H9 (cell line): ENCODE measurements around the gene EXPH5. TPM values are rescaled to one million over a fixed set of nuclear protein-coding genes. Genes with fewer than 3 reads are reported as not detected.

Experiments
- DNase-seq: peaks from one replicate; pipeline ENCODE4 v3.0.0-alpha.2; 2017
- H2AFZ ChIP-seq: one replicate; pipeline ENCODE4 v1.6.1; 2013; ENCODE audit warnings: mild to moderate bottlenecking, low read length, control low read depth, moderate library complexity
- H2AK5ac ChIP-seq: 2 replicates; pipeline ENCODE4 v1.6.1; 2013; ENCODE audit warnings: low read length, control low read depth, mixed read lengths; ENCODE audit not compliant: insufficient read length
- H2BK120ac ChIP-seq: one replicate; pipeline ENCODE4 v1.6.1; 2013; ENCODE audit warnings: low read depth, mild to moderate bottlenecking, low read length, control low read depth, inconsistent platforms; ENCODE audit not compliant: poor library complexity, severe bottlenecking
- H2BK12ac ChIP-seq: 2 replicates; pipeline ENCODE4 v1.6.1; 2013; ENCODE audit warnings: low read length, control low read depth, mixed read lengths, low read depth; ENCODE audit not compliant: insufficient read length
- H2BK15ac ChIP-seq: 2 replicates; pipeline ENCODE4 v1.6.1; 2013; ENCODE audit warnings: low read depth, low read length, control low read depth
- H2BK20ac ChIP-seq: one replicate; pipeline ENCODE4 v1.6.1; 2013; ENCODE audit warnings: low read depth, mild to moderate bottlenecking, low read length, control low read depth, inconsistent platforms; ENCODE audit not compliant: poor library complexity, severe bottlenecking
- H2BK5ac ChIP-seq: 2 replicates; pipeline ENCODE4 v1.6.1; 2013; ENCODE audit warnings: low read length, control low read depth, mixed read lengths; ENCODE audit not compliant: insufficient read length
- H3K14ac ChIP-seq: 2 replicates; pipeline ENCODE4 v1.6.1; 2013; ENCODE audit warnings: low read length, control low read depth; ENCODE audit not compliant: insufficient read depth
- H3K18ac ChIP-seq: 2 replicates; pipeline ENCODE4 v1.6.1; 2013; ENCODE audit warnings: low read depth, mild to moderate bottlenecking, mixed read lengths, low read length, control low read depth; ENCODE audit not compliant: insufficient read length
- H3K23ac ChIP-seq: 2 replicates; pipeline ENCODE4 v1.6.1; 2013; ENCODE audit warnings: low read length, control low read depth, mixed read lengths, low read depth; ENCODE audit not compliant: insufficient read length
- H3K23me2 ChIP-seq: 2 replicates; pipeline ENCODE4 v1.6.1; 2013; ENCODE audit warnings: low read depth, mild to moderate bottlenecking, mixed read lengths, low read length, control low read depth; ENCODE audit not compliant: insufficient read length, poor library complexity, severe bottlenecking
- H3K27ac ChIP-seq: 2 replicates; pipeline ENCODE4 v1.5.1; 2013; ENCODE audit warnings: low read length, control low read depth, mixed read lengths, low read depth; ENCODE audit not compliant: insufficient read length
- H3K27me3 ChIP-seq: 2 replicates; pipeline ENCODE4 v1.6.1; 2013; ENCODE audit warnings: low read length, control low read depth, inconsistent platforms; ENCODE audit not compliant: insufficient read depth
- H3K4ac ChIP-seq: 2 replicates; pipeline ENCODE4 v1.6.1; 2013; ENCODE audit warnings: low read depth, mild to moderate bottlenecking, control low read depth, inconsistent platforms, low read length, moderate library complexity
- H3K4me1 ChIP-seq: 2 replicates; pipeline ENCODE4 v1.6.1; 2013; ENCODE audit warnings: low read length, control low read depth, inconsistent platforms; ENCODE audit not compliant: insufficient read depth
- H3K4me2 ChIP-seq: 2 replicates; pipeline ENCODE4 v1.6.1; 2013; ENCODE audit warnings: low read length, control low read depth, mixed read lengths; ENCODE audit not compliant: insufficient read length, insufficient read depth
- H3K56ac ChIP-seq: 2 replicates; pipeline ENCODE4 v1.6.1; 2013; ENCODE audit warnings: low read depth, mild to moderate bottlenecking, mixed read lengths, low read length, control low read depth; ENCODE audit not compliant: insufficient read length
- H3K79me1 ChIP-seq: 2 replicates; pipeline ENCODE4 v1.6.1; 2013; ENCODE audit warnings: low read depth, mild to moderate bottlenecking, moderate library complexity, low read length, control low read depth, inconsistent platforms; ENCODE audit not compliant: insufficient read depth, poor library complexity, severe bottlenecking
- H3K79me2 ChIP-seq: 2 replicates; pipeline ENCODE4 v1.6.1; 2013; ENCODE audit warnings: low read length, control low read depth, inconsistent platforms; ENCODE audit not compliant: insufficient read depth
- H3K9ac ChIP-seq: 2 replicates; pipeline ENCODE4 v1.6.1; 2013; ENCODE audit warnings: low read length, control low read depth, mixed read lengths; ENCODE audit not compliant: insufficient read length; ENCODE audit errors: extremely low read depth
- H3K9me3 ChIP-seq: one replicate; pipeline ENCODE4 v1.6.1; 2013; ENCODE audit warnings: low read depth, low read length, inconsistent platforms; ENCODE audit not compliant: control insufficient read depth
- H3T11ph ChIP-seq: one replicate; pipeline ENCODE4 v1.6.1; 2013; ENCODE audit warnings: mild to moderate bottlenecking, low read length, control low read depth, inconsistent platforms
- H4K20me1 ChIP-seq: one replicate; pipeline ENCODE4 v1.6.1; 2013; ENCODE audit not compliant: control insufficient read depth, insufficient read length, insufficient read depth
- H4K5ac ChIP-seq: 2 replicates; pipeline ENCODE4 v1.6.1; 2013; ENCODE audit warnings: low read depth, mild to moderate bottlenecking, mixed read lengths, low read length, control low read depth; ENCODE audit not compliant: insufficient read length
- H4K8ac ChIP-seq: replicated peaks from 2 replicates; pipeline ENCODE4 v1.6.1; 2013; ENCODE audit warnings: low read length, control low read depth, mixed read lengths, low read depth; ENCODE audit not compliant: insufficient read length
- H4K91ac ChIP-seq: 2 replicates; pipeline ENCODE4 v1.6.1; 2013; ENCODE audit warnings: low read depth, mild to moderate bottlenecking, moderate library complexity, mixed read lengths, low read length, control low read depth; ENCODE audit not compliant: insufficient read length
- H3K27ac Mint-ChIP-seq, 3 experiments: 2 replicates in 2 of 3; 3 replicates in 1 of 3; pipeline ENCODE4 v1.8.0; 2020 to 2021; ENCODE audit warnings: mixed read lengths in 3 of 3, mild to moderate bottlenecking in 1 of 3, moderate library complexity in 1 of 3
- H3K27me3 Mint-ChIP-seq: 2 replicates; pipeline ENCODE4 v1.8.0; 2021; ENCODE audit warnings: low read depth, mild to moderate bottlenecking, moderate library complexity, mixed read lengths
- H3K36me3 Mint-ChIP-seq, 3 experiments: 2 replicates in 2 of 3; 3 replicates in 1 of 3; pipeline ENCODE4 v1.8.0; 2020 to 2021; ENCODE audit warnings: low read depth in 3 of 3, mixed read lengths in 3 of 3; ENCODE audit not compliant: insufficient read depth in 1 of 3
- H3K4me1 Mint-ChIP-seq, 2 experiments: 2 replicates each; pipeline ENCODE4 v1.8.0; 2020; ENCODE audit warnings: mixed read lengths in 2 of 2
- H3K4me3 Mint-ChIP-seq, 2 experiments: 2 replicates in 1 of 2; 3 replicates in 1 of 2; pipeline ENCODE4 v1.8.0; 2020 to 2021; ENCODE audit warnings: mild to moderate bottlenecking in 2 of 2, mixed read lengths in 2 of 2, moderate library complexity in 1 of 2
- H3K9me3 Mint-ChIP-seq, 2 experiments: 2 replicates in 1 of 2; 3 replicates in 1 of 2; pipeline ENCODE4 v1.8.0; 2020; ENCODE audit warnings: mild to moderate bottlenecking in 2 of 2, mixed read lengths in 2 of 2, moderate library complexity in 1 of 2
- CTCF ChIP-seq: fragments of 200-600 bp; sonication (generic); conservative IDR thresholded peaks from 3 replicates; pipeline ENCODE4 v1.8.0; 2021; ENCODE audit warnings: antibody characterized with exemption, mild to moderate bottlenecking
- WGBS: extraction: QIAGEN DNeasy Blood & Tissue Kit; methylation state at CpG from one replicate; pipeline ENCODE4 v1.1.7; 2013; ENCODE audit warnings: missing lambda C conversion rate, low lambda C conversion rate, mixed read lengths; ENCODE audit not compliant: insufficient read length; ENCODE audit errors: extremely low coverage; 5-methylcytosine and 5-hydroxymethylcytosine counted together
- total RNA-seq: library from RNA; stranded (reverse); gene quantifications from 2 replicates; pipeline ENCODE4 v1.2.1, GENCODE V29; 2021

EXPH5 gene
- total RNA-seq, 1 experiment from 2014 or later: 3.1 TPM

GRCh38 chr11:108618529-108618928 lies 25.0 kb upstream of the EXPH5 start:
- Histone ChIP-seq H3K56ac (no peak overlapping the region), H2BK20ac (no peak overlapping the region), H3K23me2 (no peaks in the 10 kb centered on the region), H4K8ac (no peak overlapping the region), H2BK120ac (no peak overlapping the region), H3K4ac (no peak overlapping the region), H3K79me1 (no peaks in the 10 kb centered on the region), H4K5ac (no peak overlapping the region), H3K9me3 (no peaks in the 10 kb centered on the region), H3K4me2 (no peak overlapping the region), H3K27ac (no peak overlapping the region), H2BK15ac (no peak overlapping the region), H2AK5ac (no peak overlapping the region), H4K20me1 (no peaks in the 10 kb centered on the region), H3K4me1 (no peaks in the 10 kb centered on the region), H3T11ph (peak overlapping the region; percentile 19), H4K91ac (no peak overlapping the region), H2AFZ (no peak overlapping the region), H3K23ac (no peak overlapping the region), H3K9ac (no peak overlapping the region), H2BK12ac (no peak overlapping the region), H3K18ac (no peak overlapping the region), H3K27me3 (no peaks in the 10 kb centered on the region), H2BK5ac (no peak overlapping the region), H3K79me2 (no peaks in the 10 kb centered on the region), H3K14ac (no peak overlapping the region)
- no peaks in the 10 kb centered on the region; a peak in 1 of 4 replicates for H3K4me1 Mint-ChIP-seq
- H3K9me3 Mint-ChIP-seq: no peaks in the 10 kb centered on the region
- TF ChIP-seq CTCF: no peak
- no peak for DNase-seq
- no peaks in the 10 kb centered on the region for H3K36me3 Mint-ChIP-seq
- no peaks in the 10 kb centered on the region for H3K27me3 Mint-ChIP-seq
- no peak overlapping the region for H3K27ac Mint-ChIP-seq
- H3K4me3 Mint-ChIP-seq: no peak overlapping the region
- no CpG with 5 or more reads among the region's 1 CpG for WGBS
